Thyroid gland (tissue), 4 donors: ENCODE results near the gene KCNJ11.

Source experiments
- CTCF ChIP-seq, 6 experiments: fragments of 200-600 bp in 3 of 6; fragments of 450-650 bp in 3 of 6; sonication (generic) in 3 of 6; IDR thresholded peaks; one replicate each; pipeline ENCODE4 v1.5.1; 2016 to 2019; ENCODE audit warnings: antibody characterized with exemption in 6 of 6, mild to moderate bottlenecking in 2 of 6, inconsistent platforms in 1 of 6, moderate library complexity in 1 of 6
- POLR2A ChIP-seq, 2 donors: fragments of 450-650 bp; IDR thresholded peaks; one replicate each; pipeline ENCODE4 v1.6.1; 2017; ENCODE audit warnings: antibody characterized with exemption in 2 of 2, mild to moderate bottlenecking in 2 of 2, moderate library complexity in 1 of 2

DNA sequence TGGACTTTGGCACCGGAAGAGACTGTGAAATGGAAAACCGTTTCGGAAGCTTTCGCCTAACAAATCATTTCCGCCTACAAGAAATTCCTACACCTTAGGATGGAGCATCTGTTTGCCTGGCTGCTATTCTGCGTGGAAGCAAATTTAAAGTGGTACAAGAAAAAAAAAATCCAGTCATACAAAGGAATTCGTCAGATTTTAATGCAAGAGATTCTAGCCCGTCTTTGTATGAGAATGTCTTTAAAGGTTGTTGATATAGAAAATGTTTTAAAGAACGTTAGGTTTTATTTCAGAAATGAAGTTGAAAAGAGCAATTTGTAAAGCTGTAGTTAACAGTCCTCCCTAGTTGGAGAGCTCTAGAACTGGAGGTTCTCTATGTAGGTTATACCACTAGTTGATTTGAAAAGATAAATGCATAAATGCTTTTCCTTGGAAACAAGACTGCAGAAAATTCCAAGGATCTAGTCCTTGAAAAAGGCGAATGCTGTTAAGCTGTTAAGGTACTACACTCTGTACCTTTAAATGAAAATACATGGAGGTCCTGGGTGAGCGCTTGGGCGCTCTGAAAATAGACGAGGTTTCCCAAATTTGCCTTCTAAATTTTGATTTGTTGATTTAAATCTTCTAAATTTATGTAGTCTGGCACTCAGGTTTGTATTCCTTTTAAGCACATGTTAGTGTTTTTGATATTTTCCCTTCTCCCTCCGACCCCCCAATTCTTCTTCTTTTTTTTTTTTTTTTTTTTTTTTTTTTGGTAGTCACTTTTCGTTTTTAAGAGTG, 34.4 kb downstream of the KCNJ11 start:
- TF ChIP-seq POLR2A (IDR thresholded peaks at IDR 0.05) (no peak), CTCF (IDR thresholded peaks at IDR 0.05) (no peak)
